Activated T-cell treated with anti-CD3 and anti-CD28 coated beads, Interleukin-2, amount 50 U/mL, for 4 hours (primary cell): ENCODE results near the gene MPV17. TPM values are rescaled to one million over a fixed set of nuclear protein-coding genes. Genes with fewer than 3 reads are reported as not detected.

Source experiments
- ATAC-seq, 2 donors: fragments of 200-7000 bp; cut with Tn5 transposase; one replicate each; pipeline ENCODE4 v1.10.0; 2021
- DNase-seq: peaks from one replicate; pipeline ENCODE4 v3.0.0-alpha.2; 2020
- H3K27me3 Mint-ChIP-seq: one replicate; pipeline ENCODE4 v1.8.0; 2021; ENCODE audit warnings: low read depth, mixed read lengths
- H3K36me3 Mint-ChIP-seq: one replicate; pipeline ENCODE4 v1.8.0; 2022; ENCODE audit warnings: mixed read lengths; ENCODE audit not compliant: insufficient read depth
- H3K4me1 Mint-ChIP-seq: one replicate; pipeline ENCODE4 v1.8.0; 2021; ENCODE audit warnings: low read depth, mixed read lengths
- H3K4me3 Mint-ChIP-seq: one replicate; pipeline ENCODE4 v1.8.0; 2021; ENCODE audit warnings: mild to moderate bottlenecking, moderate library complexity, mixed read lengths
- H3K9me3 Mint-ChIP-seq: one replicate; pipeline ENCODE4 v1.8.0; 2021; ENCODE audit warnings: mixed read lengths
- total RNA-seq, 3 donors: library from RNA; stranded (reverse); gene quantifications; one replicate each; pipeline ENCODE4 v1.2.1, GENCODE V29; 2021

MPV17 gene
- total RNA-seq, 3 donors from 2014 or later = 84.6 to 89.4 (median 87.5) TPM

DNA sequence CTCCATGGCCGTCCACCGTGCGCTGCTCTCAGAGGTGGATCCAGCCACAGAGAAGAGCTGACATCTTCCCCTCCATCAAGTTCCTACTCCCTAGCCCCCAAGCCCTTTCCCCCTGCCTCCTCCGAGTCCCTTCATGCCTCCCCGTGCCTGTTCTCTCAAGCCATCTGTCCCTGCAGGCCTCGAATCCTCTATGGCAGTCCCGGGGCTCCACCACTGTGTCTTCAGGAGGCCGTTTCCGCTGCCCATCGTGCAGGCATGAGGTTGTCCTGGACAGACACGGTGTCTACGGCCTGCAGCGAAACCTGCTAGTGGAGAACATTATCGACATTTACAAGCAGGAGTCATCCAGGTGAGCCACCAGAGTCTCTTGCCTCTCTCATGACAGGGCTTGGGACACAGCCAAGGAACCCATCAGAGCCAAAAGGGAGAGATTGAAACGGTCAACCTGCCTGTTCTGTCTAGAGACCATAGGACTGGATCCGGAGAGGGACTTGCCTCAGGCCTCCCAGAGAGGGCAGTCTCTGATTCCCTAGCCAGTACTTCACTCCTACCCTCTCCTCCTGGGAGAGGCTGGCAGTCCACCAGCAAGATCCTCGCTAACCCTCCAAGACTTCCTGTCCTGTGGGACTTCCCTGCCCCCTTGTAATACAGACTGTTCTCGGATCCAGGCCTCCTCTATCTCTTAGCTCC lies 24.4 kb downstream of the MPV17 start:
- H3K9me3 Mint-ChIP-seq = no peaks in the 10 kb centered on the region
- H3K4me1 Mint-ChIP-seq = peaks cover 5% of the 10 kb centered on the region
- H3K36me3 Mint-ChIP-seq = no peaks in the 10 kb centered on the region
- H3K27me3 Mint-ChIP-seq = peaks cover 3% of the 10 kb centered on the region
- DNase-seq (no peak), ATAC-seq (no peak)
- H3K4me3 Mint-ChIP-seq = no peak overlapping the region

DNA sequence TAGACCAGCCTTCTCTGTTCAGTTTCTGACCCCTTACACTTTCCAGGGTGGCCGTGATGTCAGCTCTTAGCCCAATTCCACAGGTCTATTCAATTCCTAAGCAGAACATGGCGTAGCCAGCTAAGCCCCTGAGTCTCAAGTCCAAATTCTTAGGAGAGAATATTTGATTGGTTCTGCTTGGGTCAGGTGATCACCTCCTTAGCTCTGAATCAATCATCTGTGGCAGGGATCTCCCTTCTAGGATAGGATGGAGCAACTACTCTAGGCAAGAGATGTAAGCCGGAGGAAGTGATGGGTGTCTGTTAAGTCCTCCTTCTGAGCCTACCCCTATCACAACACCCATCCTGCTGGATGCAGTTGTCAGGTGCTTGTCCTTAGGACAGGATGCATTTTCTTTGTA lies 25.7 kb downstream of the MPV17 start:
- no peak overlapping the region for H3K4me3 Mint-ChIP-seq
- H3K9me3 Mint-ChIP-seq = no peaks in the 10 kb centered on the region
- H3K4me1 Mint-ChIP-seq = no peaks in the 10 kb centered on the region
- DNase-seq (no peak), ATAC-seq (no peak)
- peaks cover 7% of the 10 kb centered on the region for H3K27me3 Mint-ChIP-seq
- no peaks in the 10 kb centered on the region for H3K36me3 Mint-ChIP-seq

DNA sequence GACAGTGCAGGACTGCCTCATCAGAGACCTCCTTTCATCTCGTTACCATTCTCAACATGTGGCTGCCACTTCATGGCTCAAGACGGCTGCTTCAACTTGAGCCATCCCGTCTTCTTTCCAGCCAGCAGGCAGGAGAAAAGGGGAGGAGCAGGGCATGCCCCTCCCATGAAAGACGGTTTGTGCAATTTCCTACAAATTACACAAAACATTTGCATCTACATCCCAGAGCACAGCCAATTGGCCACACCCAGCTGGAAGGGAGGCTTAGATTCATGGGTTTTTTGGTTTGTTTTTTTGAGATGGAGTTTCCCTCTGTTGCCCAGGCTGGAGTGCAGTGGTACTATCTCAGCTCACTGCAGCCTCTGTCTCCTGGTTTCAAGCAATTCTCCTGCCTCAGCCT lies 26.4 kb downstream of the MPV17 start:
- ATAC-seq (no peak), DNase-seq (no peak)
- Mint-ChIP-seq H3K9me3 (no peaks in the 10 kb centered on the region), H3K27me3 (peaks cover 12% of the 10 kb centered on the region), H3K4me3 (no peak overlapping the region), H3K36me3 (no peaks in the 10 kb centered on the region), H3K4me1 (no peaks in the 10 kb centered on the region)

DNA sequence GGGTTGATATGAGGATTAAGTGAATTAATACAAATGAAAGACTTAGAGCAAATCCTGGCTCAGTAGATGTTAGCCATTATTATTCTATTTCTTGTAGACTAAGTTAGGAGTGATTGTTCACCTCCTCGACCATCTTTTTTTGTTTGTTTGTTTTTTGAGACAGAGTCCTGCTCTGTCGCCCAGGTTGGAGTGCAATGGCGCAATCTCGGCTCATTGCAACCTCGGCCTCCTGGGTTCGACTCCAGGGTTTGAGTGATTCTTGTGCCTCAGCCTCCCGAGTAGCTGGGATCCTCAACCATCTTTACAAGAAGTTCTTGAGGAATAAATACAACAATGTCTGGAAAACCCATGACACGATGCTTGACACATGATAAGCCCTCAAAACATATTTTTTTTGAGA lies 28.0 kb downstream of the MPV17 start:
- H3K9me3 Mint-ChIP-seq = no peaks in the 10 kb centered on the region
- ATAC-seq (no peak), DNase-seq (no peak)
- H3K27me3 Mint-ChIP-seq = peaks cover 12% of the 10 kb centered on the region
- no peaks in the 10 kb centered on the region for H3K4me1 Mint-ChIP-seq
- no peak overlapping the region for H3K4me3 Mint-ChIP-seq
- no peaks in the 10 kb centered on the region for H3K36me3 Mint-ChIP-seq

DNA sequence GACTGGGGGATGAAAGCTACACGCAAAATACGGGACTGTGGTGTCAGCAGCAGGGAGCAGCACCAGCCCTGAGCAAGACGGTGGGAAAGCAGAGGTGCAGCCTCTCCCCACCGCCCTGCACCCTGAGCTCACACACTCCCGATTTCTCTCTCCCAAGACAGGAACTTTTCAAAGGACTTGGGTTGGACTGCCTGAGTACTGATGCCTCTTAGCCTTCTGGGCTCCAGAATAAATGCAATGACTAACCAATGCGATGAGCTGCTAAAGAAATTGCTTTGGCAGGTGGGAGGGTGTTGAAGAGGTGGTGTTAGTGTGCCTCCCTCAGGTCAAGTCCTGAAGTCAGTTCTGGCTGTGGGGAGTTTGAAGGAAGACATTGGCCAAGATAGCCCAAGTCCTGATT lies 31.0 kb downstream of the MPV17 start:
- Mint-ChIP-seq H3K36me3 (no peaks in the 10 kb centered on the region), H3K4me3 (no peak overlapping the region), H3K4me1 (no peaks in the 10 kb centered on the region), H3K9me3 (no peaks in the 10 kb centered on the region), H3K27me3 (peaks cover 13% of the 10 kb centered on the region)
- no peak for ATAC-seq
- DNase-seq = no peak

DNA sequence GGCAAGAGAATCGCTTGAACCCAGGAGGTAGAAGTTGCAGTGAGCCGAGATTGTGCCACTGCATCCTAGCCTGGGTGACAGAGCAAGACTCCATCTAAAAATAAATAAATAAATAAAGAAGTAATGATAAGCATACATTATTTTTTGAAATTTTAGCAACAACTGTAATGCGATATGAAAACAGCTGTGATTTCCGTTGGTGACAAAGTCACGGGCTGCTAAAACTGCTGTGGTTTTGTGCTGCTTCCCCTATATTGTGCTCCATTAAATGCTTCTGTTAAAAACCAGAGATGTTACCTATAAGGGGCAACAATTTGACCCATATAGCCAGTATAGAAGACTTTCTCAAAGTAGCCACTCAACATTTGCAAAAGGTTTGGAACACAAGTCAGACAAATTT lies 32.3 kb downstream of the MPV17 start:
- DNase-seq (no peak), ATAC-seq (no peak)
- Mint-ChIP-seq H3K36me3 (no peaks in the 10 kb centered on the region), H3K4me3 (no peak overlapping the region), H3K27me3 (peaks cover 13% of the 10 kb centered on the region), H3K9me3 (no peaks in the 10 kb centered on the region), H3K4me1 (no peaks in the 10 kb centered on the region)

DNA sequence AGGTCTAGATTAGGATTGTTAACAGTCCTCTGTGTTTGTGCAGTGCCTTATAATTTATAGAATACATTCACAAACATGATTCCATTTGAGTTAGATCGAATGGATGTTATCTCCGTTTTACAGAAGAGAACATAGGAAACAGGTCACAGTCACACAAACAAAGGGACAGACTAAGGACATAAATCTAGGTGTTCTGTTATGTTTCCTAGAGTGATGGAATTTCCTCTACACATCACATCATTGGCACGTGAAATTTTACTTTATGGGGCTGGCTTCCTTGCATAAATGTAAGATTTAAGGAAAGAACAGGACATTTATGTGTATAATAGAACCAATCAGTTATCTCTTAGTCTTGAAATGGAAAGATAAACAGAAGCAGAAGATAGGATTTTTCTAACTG lies 34.3 kb downstream of the MPV17 start:
- H3K4me1 Mint-ChIP-seq = no peaks in the 10 kb centered on the region

DNA sequence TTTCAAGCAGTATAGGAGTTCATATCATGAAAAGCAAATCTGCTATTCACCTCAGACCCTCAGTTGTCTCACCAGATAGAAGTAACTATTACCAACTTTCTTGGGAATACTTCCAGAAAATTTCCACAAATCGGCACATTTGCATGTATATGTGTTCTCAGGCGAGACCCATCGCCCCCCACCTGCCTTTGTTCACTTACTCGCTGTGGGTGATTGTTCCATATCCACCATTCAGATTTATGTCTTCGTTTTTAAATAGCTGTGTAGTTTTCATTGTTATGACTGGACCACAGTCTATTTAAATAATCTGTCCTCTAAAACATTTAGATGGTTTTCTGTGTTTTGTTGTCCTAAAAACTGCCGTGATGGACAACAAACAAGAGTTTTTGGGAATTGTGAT lies 37.4 kb downstream of the MPV17 start:
- H3K27me3 Mint-ChIP-seq = peaks cover 21% of the 10 kb centered on the region
- no peak for ATAC-seq
- H3K4me1 Mint-ChIP-seq = no peaks in the 10 kb centered on the region

More for the DNA sequence above, 34.3 kb downstream of the MPV17 start:
- ATAC-seq (no peak), DNase-seq (no peak)
- H3K27me3 Mint-ChIP-seq = peaks cover 13% of the 10 kb centered on the region
- H3K36me3 Mint-ChIP-seq = no peaks in the 10 kb centered on the region
- no peaks in the 10 kb centered on the region for H3K9me3 Mint-ChIP-seq
- no peak overlapping the region for H3K4me3 Mint-ChIP-seq

DNA sequence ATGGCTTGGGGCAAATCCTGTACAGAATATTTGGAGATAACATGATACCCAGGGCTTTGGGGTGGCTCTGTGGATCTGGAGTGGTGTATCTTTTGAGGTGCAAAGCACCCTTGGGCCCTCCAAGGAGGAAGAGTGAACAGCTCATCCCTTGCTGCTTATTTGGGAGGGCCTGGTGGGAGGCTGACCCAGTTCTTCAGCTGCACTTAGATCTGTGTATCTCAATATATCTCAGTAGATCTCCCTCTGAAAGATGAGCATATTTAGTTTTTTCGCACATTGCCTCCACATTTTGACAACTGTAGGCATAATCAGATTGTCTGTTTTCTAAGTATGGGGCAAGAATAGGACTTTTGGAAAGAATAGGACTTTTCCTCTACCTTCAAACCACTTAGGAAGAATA lies 37.9 kb downstream of the MPV17 start:
- ATAC-seq (no peak), DNase-seq (no peak)
- Mint-ChIP-seq H3K9me3 (no peaks in the 10 kb centered on the region), H3K36me3 (no peaks in the 10 kb centered on the region), H3K4me1 (no peaks in the 10 kb centered on the region), H3K4me3 (no peak overlapping the region), H3K27me3 (peaks cover 21% of the 10 kb centered on the region)

More for the DNA sequence above, 37.4 kb downstream of the MPV17 start:
- Mint-ChIP-seq H3K36me3 (no peaks in the 10 kb centered on the region), H3K4me3 (no peak overlapping the region), H3K9me3 (no peaks in the 10 kb centered on the region)
- no peak for DNase-seq

DNA sequence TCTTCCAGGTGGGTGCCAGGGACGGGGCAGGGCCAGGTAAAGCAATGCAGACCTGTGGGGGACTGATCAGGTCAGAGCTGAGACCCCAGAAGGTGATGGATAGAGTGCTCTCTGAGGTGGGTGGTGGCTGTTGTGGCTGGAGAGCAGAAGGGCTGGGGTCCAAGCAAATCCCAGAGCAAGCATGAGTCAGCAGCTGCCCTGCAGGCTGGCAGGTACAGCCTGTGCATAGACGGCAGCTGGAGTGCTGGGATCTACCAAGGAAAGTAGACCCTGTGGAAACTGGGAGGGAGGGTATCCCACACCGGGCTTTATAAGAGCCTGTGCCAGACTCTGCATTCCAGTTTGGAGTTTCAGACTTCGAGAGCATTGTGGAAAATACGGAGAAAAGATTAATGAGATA lies 40.0 kb downstream of the MPV17 start:
- Mint-ChIP-seq H3K4me1 (peaks cover 1% of the 10 kb centered on the region), H3K9me3 (no peaks in the 10 kb centered on the region), H3K36me3 (no peaks in the 10 kb centered on the region), H3K27me3 (peaks cover 21% of the 10 kb centered on the region), H3K4me3 (no peak overlapping the region)
- no peak for ATAC-seq
- no peak for DNase-seq

DNA sequence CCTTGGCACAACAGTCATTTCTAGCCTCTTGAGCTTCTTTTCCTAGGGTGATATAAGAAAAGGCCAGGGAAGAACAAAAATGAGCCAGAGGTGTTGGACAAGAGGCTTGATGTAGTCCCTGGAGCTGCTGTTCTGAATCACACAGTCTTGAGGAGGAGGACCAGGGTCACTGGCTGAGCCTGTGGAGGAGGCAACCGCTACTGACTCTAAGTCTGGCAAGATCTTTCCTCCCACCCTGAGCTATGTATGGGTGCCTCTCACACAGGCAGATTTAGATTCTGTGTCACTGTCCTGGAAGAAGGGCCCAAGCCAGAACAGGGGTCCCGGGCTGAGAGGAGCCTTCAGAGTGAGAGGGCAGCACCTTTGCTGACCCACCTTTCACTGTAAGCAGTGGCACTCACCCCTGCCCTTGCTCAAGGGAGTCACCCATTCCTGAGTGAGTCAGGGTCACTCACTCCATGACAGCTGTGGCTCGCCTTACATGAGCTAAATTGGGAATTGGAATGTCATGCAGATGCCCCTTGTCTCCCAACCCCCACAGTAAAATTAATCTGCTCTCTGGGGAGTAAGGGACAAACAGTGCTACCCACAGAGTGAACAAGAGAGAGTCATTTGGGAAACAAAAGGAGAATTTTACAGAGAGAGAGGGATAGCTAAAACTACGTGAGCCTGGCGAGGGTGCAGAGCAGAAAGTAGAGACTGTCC lies 40.9 kb downstream of the MPV17 start, which contains the start of gene TRIM54:
TSS of gene TRIM54 (plus strand) at position 575 of the 705 bp plus-strand sequence. CDS start 303 bp downstream, outside the sequence.
- Mint-ChIP-seq H3K27me3 (peaks cover 21% of the 10 kb centered on the region), H3K36me3 (no peaks in the 10 kb centered on the region), H3K4me1 (peaks cover 1% of the 10 kb centered on the region), H3K4me3 (no peak within 1 kb of the TSS), H3K9me3 (no peaks in the 10 kb centered on the region)
- DNase-seq (no peak), ATAC-seq (no peak)

DNA sequence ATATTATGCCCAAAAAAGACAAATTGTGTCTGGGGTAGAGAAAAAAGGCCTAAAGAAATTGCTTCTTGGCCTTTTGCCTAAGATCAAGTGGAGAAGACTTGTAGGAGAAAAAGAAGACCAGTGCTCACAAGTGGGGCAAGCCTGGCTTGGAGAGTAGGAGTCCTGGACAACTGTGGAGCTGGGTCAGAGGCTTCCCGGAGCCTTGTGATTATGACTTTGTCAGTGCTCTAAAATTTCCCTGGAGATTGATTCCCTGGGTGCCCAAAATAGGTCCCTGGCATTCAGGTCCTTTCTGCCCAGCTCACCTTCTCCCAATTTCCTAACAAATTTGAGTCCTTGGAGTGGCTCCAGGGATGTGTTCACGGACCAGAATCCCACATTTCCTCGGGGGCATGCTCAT lies 41.5 kb downstream of the MPV17 start:
- H3K27me3 Mint-ChIP-seq = peaks cover 21% of the 10 kb centered on the region

DNA sequence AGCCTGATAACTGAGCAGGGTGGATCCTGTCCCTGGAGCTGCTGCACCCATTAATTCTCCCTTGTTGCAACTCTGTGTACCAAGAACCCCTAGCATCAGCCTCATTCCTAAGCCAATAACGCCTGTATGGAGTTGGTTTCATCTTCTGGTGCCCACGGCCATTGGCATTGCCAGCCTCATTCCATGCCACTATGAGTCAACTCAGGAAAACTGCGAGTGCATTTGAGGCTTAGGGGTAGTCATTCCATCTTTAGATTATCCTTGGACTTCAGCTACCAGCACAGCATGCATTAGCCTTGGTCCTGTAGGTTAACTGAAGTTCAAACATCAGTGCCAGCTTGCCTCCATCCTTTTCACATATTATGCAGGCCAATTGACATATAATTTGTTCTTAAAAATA lies 42.1 kb downstream of the MPV17 start:
- Mint-ChIP-seq H3K9me3 (no peaks in the 10 kb centered on the region), H3K27me3 (peaks cover 21% of the 10 kb centered on the region), H3K36me3 (no peaks in the 10 kb centered on the region), H3K4me1 (peaks cover 1% of the 10 kb centered on the region), H3K4me3 (no peak overlapping the region)
- DNase-seq (no peak), ATAC-seq (no peak)

More for the DNA sequence above, 41.5 kb downstream of the MPV17 start:
- Mint-ChIP-seq H3K4me1 (peaks cover 1% of the 10 kb centered on the region), H3K9me3 (no peaks in the 10 kb centered on the region), H3K4me3 (no peak overlapping the region), H3K36me3 (no peaks in the 10 kb centered on the region)
- DNase-seq (no peak), ATAC-seq (no peak)

DNA sequence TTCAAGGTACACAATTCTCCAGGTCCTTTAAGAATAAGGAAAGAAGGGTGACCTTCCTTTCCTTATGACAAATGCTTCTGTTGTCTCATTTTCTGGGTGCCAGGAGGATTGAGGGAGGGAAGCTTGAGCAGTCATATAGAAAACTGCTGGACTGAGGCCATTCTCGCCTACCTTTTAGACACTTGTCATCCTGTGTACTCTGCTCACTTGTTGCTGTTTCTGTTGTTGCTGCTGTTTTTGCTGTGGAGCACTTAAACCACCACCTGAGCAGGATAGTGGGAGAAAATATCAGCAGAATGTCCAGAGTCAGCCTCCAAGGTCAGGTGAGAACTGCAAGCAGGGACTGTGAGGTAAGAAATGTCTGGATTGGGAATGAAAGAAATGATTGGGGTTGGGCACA lies 44.9 kb downstream of the MPV17 start:
- no peak overlapping the region for H3K4me3 Mint-ChIP-seq
- no peaks in the 10 kb centered on the region for H3K9me3 Mint-ChIP-seq

More for the DNA sequence above, 44.9 kb downstream of the MPV17 start:
- no peak for DNase-seq
- peaks cover 1% of the 10 kb centered on the region for H3K4me1 Mint-ChIP-seq
- H3K36me3 Mint-ChIP-seq = no peaks in the 10 kb centered on the region
- ATAC-seq = no peak
- H3K27me3 Mint-ChIP-seq = peaks cover 21% of the 10 kb centered on the region
